Measurements from ENCODE around the gene GRK5.

The GRK5 gene

GRCh38 chr10:119441151-119441821 is 233.9 kb downstream of the GRK5 start:
- Histone ChIP-seq H3K9me2 (replicated peaks; ENCODE audit: insufficient read depth, low read length) (no peaks in the 10 kb centered on the region), H3K9ac (ENCODE audit: low read length) (no peak overlapping the region), H3K27ac (ENCODE audit: low read length) (no peak overlapping the region), H3F3A (ENCODE audit: insufficient read depth, low read length) (no peaks in the 10 kb centered on the region), H4K20me1 (ENCODE audit: insufficient read depth, low read length) (peaks cover 3% of the 10 kb centered on the region; the same call in 1 of the 2 replicates), H3K4me3 (ENCODE audit: low read length) (no peak overlapping the region), H3K9me3 (replicated peaks; ENCODE audit: insufficient read depth, low read length) (no peaks in the 10 kb centered on the region), H3K79me2 (ENCODE audit: low read length) (no peaks in the 10 kb centered on the region), H3K27me3 (replicated peaks; ENCODE audit: insufficient read depth, low read length) (no peaks in the 10 kb centered on the region), H3K4me2 (ENCODE audit: low read depth, low read length) (no peak overlapping the region), H3K36me3 (replicated peaks; ENCODE audit: insufficient read depth, low read length) (no peaks in the 10 kb centered on the region), H2AFZ (ENCODE audit: low read length) (no peak overlapping the region), H3K4me1 (ENCODE audit: low read length) (no peaks in the 10 kb centered on the region)
- no peak for DNase-seq
- TF ChIP-seq EZH2phosphoT487 (IDR thresholded peaks at IDR 0.05; ENCODE audit: low read length) (no peak), EZH2 (optimal IDR thresholded peaks at IDR 0.05; ENCODE audit: low read depth, low read length) (no peak)
- TF ChIP-seq, protein P1, sequence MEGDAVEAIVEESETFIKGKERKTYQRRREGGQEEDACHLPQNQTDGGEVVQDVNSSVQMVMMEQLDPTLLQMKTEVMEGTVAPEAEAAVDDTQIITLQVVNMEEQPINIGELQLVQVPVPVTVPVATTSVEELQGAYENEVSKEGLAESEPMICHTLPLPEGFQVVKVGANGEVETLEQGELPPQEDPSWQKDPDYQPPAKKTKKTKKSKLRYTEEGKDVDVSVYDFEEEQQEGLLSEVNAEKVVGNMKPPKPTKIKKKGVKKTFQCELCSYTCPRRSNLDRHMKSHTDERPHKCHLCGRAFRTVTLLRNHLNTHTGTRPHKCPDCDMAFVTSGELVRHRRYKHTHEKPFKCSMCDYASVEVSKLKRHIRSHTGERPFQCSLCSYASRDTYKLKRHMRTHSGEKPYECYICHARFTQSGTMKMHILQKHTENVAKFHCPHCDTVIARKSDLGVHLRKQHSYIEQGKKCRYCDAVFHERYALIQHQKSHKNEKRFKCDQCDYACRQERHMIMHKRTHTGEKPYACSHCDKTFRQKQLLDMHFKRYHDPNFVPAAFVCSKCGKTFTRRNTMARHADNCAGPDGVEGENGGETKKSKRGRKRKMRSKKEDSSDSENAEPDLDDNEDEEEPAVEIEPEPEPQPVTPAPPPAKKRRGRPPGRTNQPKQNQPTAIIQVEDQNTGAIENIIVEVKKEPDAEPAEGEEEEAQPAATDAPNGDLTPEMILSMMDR (IDR thresholded peaks at IDR 0.05; ENCODE audit: low read length), result no peak

- no peak overlapping the region for H3K4me3 ChIP-seq (ENCODE audit: low read length)
Observed at GRCh38 chr10:119441921-119442757, 234.8 kb downstream of the GRK5 start.

GRCh38 chr10:119442758-119443060 is 235.3 kb downstream of the GRK5 start:
- Histone ChIP-seq H3K4me1 (ENCODE audit: low read length) (no peaks in the 10 kb centered on the region), H3K4me3 (ENCODE audit: low read length) (no peak overlapping the region), H4K20me1 (ENCODE audit: insufficient read depth, low read length) (peaks cover 3% of the 10 kb centered on the region; the same call in 1 of the 2 replicates), H3K79me2 (ENCODE audit: low read length) (no peaks in the 10 kb centered on the region), H3K4me2 (ENCODE audit: low read depth, low read length) (no peak overlapping the region), H3F3A (ENCODE audit: insufficient read depth, low read length) (no peaks in the 10 kb centered on the region), H3K9me2 (replicated peaks; ENCODE audit: insufficient read depth, low read length) (no peaks in the 10 kb centered on the region), H3K27me3 (replicated peaks; ENCODE audit: insufficient read depth, low read length) (no peaks in the 10 kb centered on the region), H3K27ac (ENCODE audit: low read length) (no peak overlapping the region), H3K9ac (ENCODE audit: low read length) (no peak overlapping the region), H3K36me3 (replicated peaks; ENCODE audit: insufficient read depth, low read length) (no peaks in the 10 kb centered on the region), H3K9me3 (replicated peaks; ENCODE audit: insufficient read depth, low read length) (no peaks in the 10 kb centered on the region), H2AFZ (ENCODE audit: low read length) (no peak overlapping the region)
- TF ChIP-seq, protein P1 (IDR thresholded peaks at IDR 0.05; ENCODE audit: low read length), result no peak
- TF ChIP-seq EZH2phosphoT487 (IDR thresholded peaks at IDR 0.05; ENCODE audit: low read length) (no peak), EZH2 (optimal IDR thresholded peaks at IDR 0.05; ENCODE audit: low read depth, low read length) (no peak)
- DNase-seq, result no peak

More at GRCh38 chr10:119441921-119442757, 234.8 kb downstream of the GRK5 start:
- Histone ChIP-seq H3K27ac (ENCODE audit: low read length) (no peak overlapping the region), H3K79me2 (ENCODE audit: low read length) (no peaks in the 10 kb centered on the region), H3K4me2 (ENCODE audit: low read depth, low read length) (no peak overlapping the region), H3K9ac (ENCODE audit: low read length) (no peak overlapping the region), H3K36me3 (replicated peaks; ENCODE audit: insufficient read depth, low read length) (no peaks in the 10 kb centered on the region), H3K9me2 (replicated peaks; ENCODE audit: insufficient read depth, low read length) (no peaks in the 10 kb centered on the region), H3K27me3 (replicated peaks; ENCODE audit: insufficient read depth, low read length) (no peaks in the 10 kb centered on the region), H3F3A (ENCODE audit: insufficient read depth, low read length) (no peaks in the 10 kb centered on the region), H2AFZ (ENCODE audit: low read length) (no peak overlapping the region), H4K20me1 (ENCODE audit: insufficient read depth, low read length) (peaks cover 3% of the 10 kb centered on the region; the same call in 1 of the 2 replicates), H3K4me1 (ENCODE audit: low read length) (no peaks in the 10 kb centered on the region), H3K9me3 (replicated peaks; ENCODE audit: insufficient read depth, low read length) (no peaks in the 10 kb centered on the region)
- TF ChIP-seq, protein P1 (IDR thresholded peaks at IDR 0.05; ENCODE audit: low read length), result no peak
- TF ChIP-seq EZH2phosphoT487 (IDR thresholded peaks at IDR 0.05; ENCODE audit: low read length) (no peak), EZH2 (optimal IDR thresholded peaks at IDR 0.05; ENCODE audit: low read depth, low read length) (no peak)
- DNase-seq, result no peak

Data from MM.1S (cell line).